ENCODE measurements around the gene NAPA.
A peak's percentile ranks its signal among the peaks of the same experiment; 100 is the strongest.

GRCh38 chr19:47540748-47541147 lies 25.9 kb upstream of the NAPA start:
- TF ChIP-seq POLR2AphosphoS5 (IDR thresholded peaks at IDR 0.05; ENCODE audit: low read depth, low read length) (no peak), GTF2F1 (IDR thresholded peaks at IDR 0.05; ENCODE audit: low read length) (no peak), ZSCAN30 (CRISPR knock-in tag; IDR thresholded peaks at IDR 0.05) (no peak), CC2D1A (CRISPR knock-in tag; IDR thresholded peaks at IDR 0.05) (no peak), NR2F1 (CRISPR knock-in tag; IDR thresholded peaks at IDR 0.05) (no peak), ZBTB7A (CRISPR knock-in tag; IDR thresholded peaks at IDR 0.05) (no peak), ZNF318 (CRISPR knock-in tag; IDR thresholded peaks at IDR 0.05) (no peak), EZH2 (conservative IDR thresholded peaks at IDR 0.05; ENCODE audit: low read depth, low read length) (no peak), PBX2 (CRISPR knock-in tag; IDR thresholded peaks at IDR 0.05) (no peak), CHD2 (IDR thresholded peaks at IDR 0.05; ENCODE audit: low read depth, low read length) (no peak), ZNF609 (CRISPR knock-in tag; IDR thresholded peaks at IDR 0.05; ENCODE audit: borderline replicate concordance) (no peak)
- TF ChIP-seq, protein P1, sequence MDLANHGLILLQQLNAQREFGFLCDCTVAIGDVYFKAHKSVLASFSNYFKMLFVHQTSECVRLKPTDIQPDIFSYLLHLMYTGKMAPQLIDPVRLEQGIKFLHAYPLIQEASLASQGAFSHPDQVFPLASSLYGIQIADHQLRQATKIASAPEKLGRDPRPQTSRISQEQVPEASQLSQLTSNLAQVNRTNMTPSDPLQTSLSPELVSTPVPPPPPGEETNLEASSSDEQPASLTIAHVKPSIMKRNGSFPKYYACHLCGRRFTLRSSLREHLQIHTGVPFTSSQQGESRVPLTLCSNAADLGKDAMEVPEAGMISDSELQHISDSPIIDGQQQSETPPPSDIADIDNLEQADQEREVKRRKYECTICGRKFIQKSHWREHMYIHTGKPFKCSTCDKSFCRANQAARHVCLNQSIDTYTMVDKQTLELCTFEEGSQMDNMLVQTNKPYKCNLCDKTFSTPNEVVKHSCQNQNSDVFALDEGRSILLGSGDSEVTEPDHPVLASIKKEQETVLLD (CRISPR knock-in tag; IDR thresholded peaks at IDR 0.05; ENCODE audit: low read depth): no peak
- TF ChIP-seq, protein P2, sequence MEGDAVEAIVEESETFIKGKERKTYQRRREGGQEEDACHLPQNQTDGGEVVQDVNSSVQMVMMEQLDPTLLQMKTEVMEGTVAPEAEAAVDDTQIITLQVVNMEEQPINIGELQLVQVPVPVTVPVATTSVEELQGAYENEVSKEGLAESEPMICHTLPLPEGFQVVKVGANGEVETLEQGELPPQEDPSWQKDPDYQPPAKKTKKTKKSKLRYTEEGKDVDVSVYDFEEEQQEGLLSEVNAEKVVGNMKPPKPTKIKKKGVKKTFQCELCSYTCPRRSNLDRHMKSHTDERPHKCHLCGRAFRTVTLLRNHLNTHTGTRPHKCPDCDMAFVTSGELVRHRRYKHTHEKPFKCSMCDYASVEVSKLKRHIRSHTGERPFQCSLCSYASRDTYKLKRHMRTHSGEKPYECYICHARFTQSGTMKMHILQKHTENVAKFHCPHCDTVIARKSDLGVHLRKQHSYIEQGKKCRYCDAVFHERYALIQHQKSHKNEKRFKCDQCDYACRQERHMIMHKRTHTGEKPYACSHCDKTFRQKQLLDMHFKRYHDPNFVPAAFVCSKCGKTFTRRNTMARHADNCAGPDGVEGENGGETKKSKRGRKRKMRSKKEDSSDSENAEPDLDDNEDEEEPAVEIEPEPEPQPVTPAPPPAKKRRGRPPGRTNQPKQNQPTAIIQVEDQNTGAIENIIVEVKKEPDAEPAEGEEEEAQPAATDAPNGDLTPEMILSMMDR (CRISPR knock-in tag; IDR thresholded peaks at IDR 0.05): peak; percentile 45
- TF ChIP-seq, protein P3, sequence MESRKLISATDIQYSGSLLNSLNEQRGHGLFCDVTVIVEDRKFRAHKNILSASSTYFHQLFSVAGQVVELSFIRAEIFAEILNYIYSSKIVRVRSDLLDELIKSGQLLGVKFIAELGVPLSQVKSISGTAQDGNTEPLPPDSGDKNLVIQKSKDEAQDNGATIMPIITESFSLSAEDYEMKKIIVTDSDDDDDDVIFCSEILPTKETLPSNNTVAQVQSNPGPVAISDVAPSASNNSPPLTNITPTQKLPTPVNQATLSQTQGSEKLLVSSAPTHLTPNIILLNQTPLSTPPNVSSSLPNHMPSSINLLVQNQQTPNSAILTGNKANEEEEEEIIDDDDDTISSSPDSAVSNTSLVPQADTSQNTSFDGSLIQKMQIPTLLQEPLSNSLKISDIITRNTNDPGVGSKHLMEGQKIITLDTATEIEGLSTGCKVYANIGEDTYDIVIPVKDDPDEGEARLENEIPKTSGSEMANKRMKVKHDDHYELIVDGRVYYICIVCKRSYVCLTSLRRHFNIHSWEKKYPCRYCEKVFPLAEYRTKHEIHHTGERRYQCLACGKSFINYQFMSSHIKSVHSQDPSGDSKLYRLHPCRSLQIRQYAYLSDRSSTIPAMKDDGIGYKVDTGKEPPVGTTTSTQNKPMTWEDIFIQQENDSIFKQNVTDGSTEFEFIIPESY (CRISPR knock-in tag; IDR thresholded peaks at IDR 0.05): no peak
